Measurements from ENCODE around the gene CELSR2. TPM values are rescaled to one million over a fixed set of nuclear protein-coding genes. Genes with fewer than 3 reads are reported as not detected.

Gene CELSR2
- total and polyA plus RNA-seq, 7 donors: 0.69 to 12.5 (median 6.9) TPM

- WGBS, 3 donors: 75 to 79% (median 78%) methylated on average over 5 of the region's 5 CpGs
- intact Hi-C loops (cut with DNase I): no loop called here
- ATAC-seq: no peak
Observed at GRCh38 chr1:109204484-109204883, 44.9 kb upstream of the CELSR2 start.

GRCh38 chr1:109206339-109206738 lies 43.0 kb upstream of the CELSR2 start:
- 74 to 87% (median 75%) methylated on average over 2 of the region's 2 CpGs for WGBS, 3 donors
- ATAC-seq: no peak
- no peak overlapping the region for H3K4me3 ChIP-seq
- no peak for TF ChIP-seq CTCF (IDR thresholded peaks at IDR 0.05)
- no peaks in the 10 kb centered on the region for H3K4me1 ChIP-seq
- no peaks in the 10 kb centered on the region for H3K9me3 ChIP-seq
- intact Hi-C loops (cut with DNase I): no loop called here
- no peak for DNase-seq
- no peak overlapping the region for H3K27ac ChIP-seq
- H3K27me3 ChIP-seq (ENCODE audit: insufficient read depth in 3 of 3, low read length in 2 of 3): no peaks in the 10 kb centered on the region
- no peaks in the 10 kb centered on the region for H3K36me3 ChIP-seq (ENCODE audit: insufficient read depth in 1 of 2, low read depth in 1 of 2)

More at GRCh38 chr1:109204484-109204883, 44.9 kb upstream of the CELSR2 start:
- H3K4me3 ChIP-seq: no peak overlapping the region
- DNase-seq: no peak
- no peaks in the 10 kb centered on the region for H3K36me3 ChIP-seq (ENCODE audit: insufficient read depth in 1 of 2, low read depth in 1 of 2)
- H3K9me3 ChIP-seq: no peaks in the 10 kb centered on the region
- H3K27ac ChIP-seq: no peak overlapping the region
- no peaks in the 10 kb centered on the region for H3K27me3 ChIP-seq (ENCODE audit: insufficient read depth in 3 of 3, low read length in 2 of 3)
- TF ChIP-seq CTCF (IDR thresholded peaks at IDR 0.05): no peak
- H3K4me1 ChIP-seq: no peaks in the 10 kb centered on the region

- no peak for ATAC-seq
- no peak overlapping the region for H3K4me3 ChIP-seq
Observed at GRCh38 chr1:109207467-109208103, 41.8 kb upstream of the CELSR2 start.

GRCh38 chr1:109208394-109208793 lies 40.9 kb upstream of the CELSR2 start:
- no peak for ATAC-seq
- no peak for DNase-seq
- H3K27ac ChIP-seq: no peak overlapping the region
- intact Hi-C loops (cut with DNase I): no loop called here
- H3K4me3 ChIP-seq: no peak overlapping the region
- H3K4me1 ChIP-seq: no peaks in the 10 kb centered on the region
- no peaks in the 10 kb centered on the region for H3K36me3 ChIP-seq (ENCODE audit: insufficient read depth in 1 of 2, low read depth in 1 of 2)
- WGBS, 3 donors: 74 to 79% (median 77%) methylated on average over 7 of the region's 7 CpGs
- TF ChIP-seq CTCF (IDR thresholded peaks at IDR 0.05): no peak
- H3K9me3 ChIP-seq: no peaks in the 10 kb centered on the region
- no peaks in the 10 kb centered on the region for H3K27me3 ChIP-seq (ENCODE audit: insufficient read depth in 3 of 3, low read length in 2 of 3)

More at GRCh38 chr1:109207467-109208103, 41.8 kb upstream of the CELSR2 start:
- Histone ChIP-seq H3K36me3 (ENCODE audit: insufficient read depth in 1 of 2, low read depth in 1 of 2) (no peaks in the 10 kb centered on the region), H3K4me1 (no peaks in the 10 kb centered on the region), H3K9me3 (no peaks in the 10 kb centered on the region), H3K27me3 (ENCODE audit: insufficient read depth in 3 of 3, low read length in 2 of 3) (no peaks in the 10 kb centered on the region), H3K27ac (no peak overlapping the region)
- TF ChIP-seq CTCF (IDR thresholded peaks at IDR 0.05): no peak
- no peak for DNase-seq
- 77 to 81% (median 81%) methylated on average over 7 of the region's 7 CpGs for WGBS, 3 donors
- intact Hi-C loops (cut with DNase I): no loop called here
